Stimulated activated CD8-positive, alpha-beta memory T cell treated with anti-CD3 and anti-CD28 coated beads, Interleukin-2, amount 100 ng/mL, for 1 hour (primary cell): ENCODE data around the gene TP73.

Experiments used
- DNase-seq, 2 donors: peaks; one replicate each; pipeline ENCODE4 v3.0.0-alpha.2; 2020; ENCODE audit warnings: low read depth in 2 of 2

Gene TP73

GRCh38 chr1:3727825-3728776, 75.8 kb downstream of the TP73 start:
- no peak for DNase-seq

GRCh38 chr1:3729594-3730542, 77.6 kb downstream of the TP73 start:
- no peak for DNase-seq

- no peak for DNase-seq
These were observed 78.4 kb downstream of the TP73 start for GRCh38 chr1:3730543-3731247.

- no peak for DNase-seq
These were observed 79.5 kb downstream of the TP73 start for GRCh38 chr1:3731583-3732433.

GRCh38 chr1:3732434-3733093, 80.2 kb downstream of the TP73 start:
- DNase-seq = no peak

- no peak for DNase-seq
These were observed 81.0 kb downstream of the TP73 start for GRCh38 chr1:3733094-3733882.

- no peak for DNase-seq
These were observed 81.7 kb downstream of the TP73 start for GRCh38 chr1:3733883-3734589.

GRCh38 chr1:3734602-3735001, 82.3 kb downstream of the TP73 start:
- DNase-seq = no peak

GRCh38 chr1:3735027-3735681, 82.8 kb downstream of the TP73 start:
- no peak for DNase-seq

GRCh38 chr1:3735688-3736087, 83.4 kb downstream of the TP73 start:
- DNase-seq = no peak

- DNase-seq = no peak
These were observed 83.8 kb downstream of the TP73 start for GRCh38 chr1:3736131-3736561.

GRCh38 chr1:3736708-3737107, 84.4 kb downstream of the TP73 start:
- DNase-seq = no peak

- DNase-seq = no peak
These were observed 86.6 kb downstream of the TP73 start for GRCh38 chr1:3738943-3739342.

GRCh38 chr1:3740042-3740441, 87.7 kb downstream of the TP73 start:
- no peak for DNase-seq

- DNase-seq = no peak
These were observed 88.4 kb downstream of the TP73 start for GRCh38 chr1:3740752-3741151.

GRCh38 chr1:3741566-3742438, 89.5 kb downstream of the TP73 start:
- no peak for DNase-seq
